ENCODE measurements around the gene ZCCHC7. TPM values are rescaled to one million over a fixed set of nuclear protein-coding genes. Genes with fewer than 3 reads are reported as not detected.

The ZCCHC7 gene
- total and polyA plus RNA-seq, 10 of the 15 experiments (the other 5 are each of a cell fraction or from before 2014, with no cell fraction given), result 42.9 to 178 (median 53.3) TPM

- TF ChIP-seq CEBPZ (IDR thresholded peaks at IDR 0.05; ENCODE audit: low read depth, low read length), result no peak
- no peak for TF ChIP-seq ZNF217 (IDR thresholded peaks at IDR 0.05)
- TF ChIP-seq CBX3 (IDR thresholded peaks at IDR 0.05; ENCODE audit: borderline replicate concordance, low read depth), result no peak
These were observed 223.3 kb downstream of the ZCCHC7 start (continued) for GRCh38 chr9:37343724-37344123.

DNA sequence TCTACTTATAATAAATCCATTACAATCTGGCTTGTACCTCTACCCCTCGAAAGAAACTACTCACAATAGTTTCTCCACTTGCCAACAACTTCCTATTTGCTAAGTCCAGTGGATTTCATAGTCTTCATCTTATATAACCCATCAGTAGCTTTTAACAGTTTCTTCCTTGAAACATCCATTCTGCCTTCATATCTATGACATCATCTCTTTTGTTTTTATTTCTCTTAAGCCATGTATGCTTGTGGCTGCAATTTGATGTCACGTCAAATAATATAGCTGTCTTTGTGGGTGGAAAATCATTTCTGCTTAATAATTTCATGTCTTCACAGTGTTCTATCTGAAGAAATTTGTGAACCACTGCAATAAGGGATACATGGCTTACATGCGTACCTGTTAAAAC lies 224.7 kb downstream of the ZCCHC7 start:
- intact Hi-C loops (cut with micrococcal nuclease; ENCODE audit: unreplicated experiment), result no loop called here
- Histone ChIP-seq H3K9me3 (replicated peaks; ENCODE audit: control insufficient read depth, insufficient read depth, low read length) (no peaks in the 10 kb centered on the region), H3K27ac (ENCODE audit: control insufficient read depth, insufficient read depth) (no peak overlapping the region), H3K4me1 (ENCODE audit: control insufficient read depth, insufficient read depth, low read length) (peaks cover 25% of the 10 kb centered on the region), H3K27me3 (replicated peaks in 1 of 2; ENCODE audit: control insufficient read depth in 2 of 2, insufficient read depth in 2 of 2, low read length in 1 of 2) (no peaks in the 10 kb centered on the region), H4K20me1 (ENCODE audit: control insufficient read depth, insufficient read depth) (no peaks in the 10 kb centered on the region), H2AFZ (ENCODE audit: control insufficient read depth, low read depth, low read length) (no peak overlapping the region), H3K9ac (ENCODE audit: control insufficient read depth, insufficient read depth, low read length) (no peak overlapping the region), H3K4me3 (no peak overlapping the region), H3K4me2 (ENCODE audit: control insufficient read depth, insufficient read depth) (no peak overlapping the region), H3K79me2 (ENCODE audit: control insufficient read depth, insufficient read depth, low read length) (no peaks in the 10 kb centered on the region; the same call in none of the 2 replicates), H3K36me3 (ENCODE audit: control insufficient read depth in 2 of 2, insufficient read depth in 2 of 2, low read length in 1 of 2) (peaks cover 1 to 10% of the 10 kb centered on the region in 2 experiments; a peak in 3 of 4 replicates)
- ATAC-seq, result no peak
- ChIA-PET SMC1A (ENCODE audit: uncharacterized antibody, unreplicated experiment) (interaction anchor here (0.9 to 3.2 kb wide), 6 partner anchors 8 to 488 kb away, joined by 3 to 11 read pairs (median 4); no protein-coding TSS in a partner anchor), POLR2A (interaction anchor here (0.6 to 1.4 kb wide), 4 partner anchors 10 to 51 kb away, joined by 3 to 7 read pairs (median 4); no protein-coding TSS in a partner anchor), RAD21 (ENCODE audit: unreplicated experiment) (interaction anchor here (1.3 kb wide), 1 partner anchor 48 kb away, joined by 3 read pairs; no protein-coding TSS in a partner anchor), CTCF (interaction anchor here (1.0 to 1.5 kb wide), 2 partner anchors 11 to 24 kb away, joined by 4 to 5 read pairs; no protein-coding TSS in a partner anchor)
- BruUV-seq (replicated peaks), result no TSS peak
- in situ Hi-C loops (cut with MboI), result no loop called here
- TF ChIP-seq EGR1 (IDR thresholded peaks at IDR 0.05; ENCODE audit: borderline replicate concordance in 1 of 2, low read depth in 2 of 2, low read length in 2 of 2) (no peak), HDAC6 (IDR thresholded peaks at IDR 0.05; ENCODE audit: unreplicated experiment) (no peak), PAX5 (IDR thresholded peaks at IDR 0.05; ENCODE audit: borderline replicate concordance, low read depth, low read length) (no peak), CTCF (IDR thresholded peaks at IDR 0.05 in 2 of 3, conservative IDR thresholded peaks at IDR 0.05 in 1 of 3; ENCODE audit: control insufficient read depth in 2 of 3, extremely low read depth in 1 of 3, insufficient read depth in 1 of 3, low read depth in 3 of 3, low read length in 3 of 3) (no peak), ATF7 (IDR thresholded peaks at IDR 0.05; ENCODE audit: low read depth) (peak; percentile 58; the same call in 1 of the 2 replicates), RELA (IDR thresholded peaks at IDR 0.05; ENCODE audit: borderline replicate concordance, partially characterized antibody) (no peak), KLF5 (IDR thresholded peaks at IDR 0.05; ENCODE audit: partially characterized antibody) (no peak), ZNF622 (IDR thresholded peaks at IDR 0.05) (no peak)
- DNase-seq (ENCODE audit: low read depth, low spot score), result no peak
- WGBS (ENCODE audit: insufficient coverage, insufficient replicate concordance, low lambda C conversion rate, missing lambda C conversion rate), result 100% methylated on average over 3 of the region's 3 CpGs
- FAIRE-seq, result no peak

Data from GM12878 (cell line).